H1 (cell line): ENCODE measurements around the gene ABL1. TPM values are rescaled to one million over a fixed set of nuclear protein-coding genes. Genes with fewer than 3 reads are reported as not detected.
"Not testable (repeated sequence)": the region's sequence is repeated elsewhere in the genome, so short reads cannot be mapped to it uniquely, and the experiment has no call there.

Source experiments
- CTCF ChIA-PET: fragments of 300-600 bp; sonication (Branson Sonifier 250); formaldehyde crosslinking; loops from one replicate; lab custom pipeline; 2021; ENCODE audit not compliant: partially characterized antibody; lab: Charles Lee
- POLR2A ChIA-PET: fragments of 300-600 bp; sonication (Branson Sonifier 250); formaldehyde crosslinking; loops from one replicate; lab custom pipeline; 2021; ENCODE audit warnings: inconsistent platforms; ENCODE audit not compliant: partially characterized antibody; lab: Charles Lee
- DNase-seq, 2 experiments: peaks; one replicate each; pipeline versions ENCODE4 v3.0.0 to v3.0.0-alpha.2; 2010 to 2022; ENCODE audit warnings: low spot score in 2 of 2, low read depth in 1 of 2, mixed read lengths in 1 of 2
- FAIRE-seq: peaks from 2 replicates; lab custom pipeline; 2011; peaks lifted over from hg19 to GRCh38; lab: Jason Lieb, UNC
- H2AFZ ChIP-seq: 2 replicates; pipeline ENCODE4 v1.8.1; 2012; ENCODE audit warnings: low read length, inconsistent platforms
- H2AK5ac ChIP-seq: 2 replicates; pipeline ENCODE4 v1.6.1; 2013; ENCODE audit warnings: low read depth, low read length
- H2BK120ac ChIP-seq: replicated peaks from 2 replicates; pipeline ENCODE3; 2013; ENCODE audit warnings: low read depth, low read length, inconsistent platforms
- H2BK12ac ChIP-seq: 2 replicates; pipeline ENCODE4 v1.6.1; 2013; ENCODE audit warnings: low read depth, low read length
- H2BK15ac ChIP-seq: 2 replicates; pipeline ENCODE4 v1.6.1; 2013; ENCODE audit warnings: low read length
- H2BK20ac ChIP-seq: 2 replicates; pipeline ENCODE4 v1.6.1; 2013; ENCODE audit warnings: low read length
- H2BK5ac ChIP-seq: 2 replicates; pipeline ENCODE4 v1.6.1; 2013; ENCODE audit warnings: low read depth, low read length
- H3K14ac ChIP-seq: 2 replicates; pipeline ENCODE4 v1.6.1; 2013; ENCODE audit warnings: inconsistent platforms; ENCODE audit not compliant: insufficient read length
- H3K18ac ChIP-seq: 2 replicates; pipeline ENCODE4 v1.6.1; 2013; ENCODE audit warnings: low read length; ENCODE audit errors: extremely low read depth
- H3K23ac ChIP-seq: 2 replicates; pipeline ENCODE4 v1.6.1; 2013; ENCODE audit warnings: inconsistent platforms; ENCODE audit not compliant: insufficient read length
- H3K23me2 ChIP-seq: 2 replicates; pipeline ENCODE4 v1.6.1; 2013; ENCODE audit warnings: low read depth, low read length
- H3K27ac ChIP-seq: 2 replicates; pipeline ENCODE4 v1.6.1; 2011; ENCODE audit warnings: low read depth, low read length, inconsistent platforms
- H3K27me3 ChIP-seq, 4 experiments: replicated peaks in 1 of 4; 1 replicate in 1 of 4; 2 replicates in 3 of 4; pipeline versions ENCODE4 v1.6.1 to v1.8.1; 2011 to 2013; ENCODE audit warnings: low read length in 3 of 4, mild to moderate bottlenecking in 3 of 4, inconsistent platforms in 2 of 4, mixed read lengths in 2 of 4, moderate library complexity in 1 of 4; ENCODE audit not compliant: control insufficient read depth in 3 of 4, insufficient read depth in 3 of 4; ENCODE audit errors: extremely low read depth in 1 of 4
- H3K36me3 ChIP-seq, 4 experiments: 2 replicates each; pipeline versions ENCODE4 v1.6.1 to v1.8.1; 2011 to 2013; ENCODE audit warnings: mild to moderate bottlenecking in 4 of 4, low read length in 3 of 4, moderate library complexity in 2 of 4, control low read depth in 1 of 4, inconsistent platforms in 1 of 4; ENCODE audit not compliant: insufficient read depth in 4 of 4, control insufficient read depth in 2 of 4
- H3K4ac ChIP-seq: replicated peaks from 2 replicates; pipeline ENCODE3; 2013; ENCODE audit warnings: low read length, low read depth, mixed read lengths, inconsistent platforms; ENCODE audit not compliant: insufficient read length
- H3K4me1 ChIP-seq, 4 experiments: replicated peaks in 1 of 4; 1 replicate in 1 of 4; 2 replicates in 3 of 4; pipeline versions ENCODE4 v1.6.1 to v1.8.1; 2011 to 2013; ENCODE audit warnings: low read length in 3 of 4, inconsistent platforms in 2 of 4, mixed read lengths in 1 of 4; ENCODE audit not compliant: insufficient read depth in 4 of 4, control insufficient read depth in 3 of 4
- H3K4me2 ChIP-seq, 2 experiments: 2 replicates each; pipeline versions ENCODE4 v1.6.1 to v1.8.1; 2011 to 2013; ENCODE audit warnings: low read depth in 2 of 2, low read length in 2 of 2, control low read depth in 1 of 2, inconsistent platforms in 1 of 2, mild to moderate bottlenecking in 1 of 2; ENCODE audit not compliant: insufficient read depth in 1 of 2
- H3K4me3 ChIP-seq, 4 experiments: fragments of 200-600, 300-600 bp in 1 of 4; sonication (generic), shearing (Covaris generic), sonication (Bioruptor Twin) in 1 of 4; 2 replicates each; pipeline versions ENCODE4 v1.5.1 to v1.8.1; 2011 to 2016; ENCODE audit warnings: low read length in 4 of 4, low read depth in 3 of 4, control low read depth in 2 of 4, inconsistent platforms in 2 of 4, mild to moderate bottlenecking in 2 of 4, mixed read lengths in 1 of 4, moderate library complexity in 1 of 4; ENCODE audit not compliant: insufficient read depth in 2 of 4; ENCODE audit errors: extremely low read depth in 1 of 4
- H3K56ac ChIP-seq: replicated peaks from 2 replicates; pipeline ENCODE3; 2013; ENCODE audit warnings: low read depth, mild to moderate bottlenecking, mixed read lengths, low read length, inconsistent platforms; ENCODE audit not compliant: insufficient read length
- H3K79me1 ChIP-seq: 2 replicates; pipeline ENCODE4 v1.6.1; 2013; ENCODE audit warnings: low read depth, low read length, control low read depth
- H3K79me2 ChIP-seq, 2 experiments: 2 replicates each; pipeline versions ENCODE4 v1.6.1 to v1.8.1; 2012 to 2013; ENCODE audit warnings: low read length in 2 of 2, mild to moderate bottlenecking in 2 of 2, inconsistent platforms in 1 of 2; ENCODE audit not compliant: insufficient read depth in 2 of 2, control insufficient read depth in 1 of 2
- H3K9ac ChIP-seq, 4 experiments: replicated peaks in 1 of 4; 1 replicate in 1 of 4; 2 replicates in 3 of 4; pipeline versions ENCODE4 v1.6.1 to v1.8.1; 2011 to 2013; ENCODE audit warnings: low read depth in 3 of 4, low read length in 3 of 4, control low read depth in 2 of 4, mild to moderate bottlenecking in 2 of 4, moderate library complexity in 2 of 4, inconsistent platforms in 1 of 4; ENCODE audit errors: extremely low read depth in 1 of 4
- H3K9me3 ChIP-seq, 2 experiments: 2 replicates each; pipeline versions ENCODE4 v1.6.1 to v1.8.1; 2012 to 2013; ENCODE audit warnings: mild to moderate bottlenecking in 2 of 2, moderate library complexity in 2 of 2, control low read depth in 1 of 2, inconsistent platforms in 1 of 2, low read depth in 1 of 2, low read length in 1 of 2, mixed read lengths in 1 of 2; ENCODE audit not compliant: insufficient read depth in 2 of 2
- H4K20me1 ChIP-seq, 2 experiments: replicated peaks in 1 of 2; 2 replicates each; pipeline versions ENCODE3 to v1.8.1; 2011 to 2013; ENCODE audit warnings: inconsistent platforms in 2 of 2, low read length in 2 of 2, mild to moderate bottlenecking in 1 of 2; ENCODE audit not compliant: insufficient read depth in 2 of 2, control insufficient read depth in 1 of 2
- H4K5ac ChIP-seq: 2 replicates; pipeline ENCODE4 v1.6.1; 2013; ENCODE audit warnings: low read length, low read depth, mixed read lengths, inconsistent platforms; ENCODE audit not compliant: insufficient read length
- H4K8ac ChIP-seq: 2 replicates; pipeline ENCODE4 v1.8.0; 2013; ENCODE audit warnings: mild to moderate bottlenecking, moderate library complexity, low read length, inconsistent platforms; ENCODE audit not compliant: insufficient read depth; ENCODE audit errors: extremely low read depth
- H4K91ac ChIP-seq: replicated peaks from 2 replicates; pipeline ENCODE3; 2013; ENCODE audit warnings: low read length, mixed read lengths, inconsistent platforms; ENCODE audit not compliant: insufficient read length
- EZH2 ChIP-seq: fragments of 200-600 bp; sonication (generic); IDR thresholded peaks from 2 replicates; pipeline ENCODE4 v1.7.1; 2012; ENCODE audit warnings: low read depth, mild to moderate bottlenecking, moderate library complexity, low read length, inconsistent platforms; ENCODE audit not compliant: severe bottlenecking
- POLR2A ChIP-seq, 2 experiments: IDR thresholded peaks; 1 replicate in 1 of 2; 2 replicates in 1 of 2; pipeline ENCODE4 v1.6.1; 2011; ENCODE audit warnings: low read depth in 2 of 2, low read length in 2 of 2, mild to moderate bottlenecking in 2 of 2; ENCODE audit errors: control extremely low read depth in 1 of 2
- SRF ChIP-seq: IDR thresholded peaks from 2 replicates; pipeline ENCODE4 v1.6.1; 2011; ENCODE audit warnings: mild to moderate bottlenecking, low read depth, low read length, moderate library complexity
- TAF7 ChIP-seq: optimal IDR thresholded peaks from 2 replicates; pipeline ENCODE3; 2011; ENCODE audit warnings: low read depth, mild to moderate bottlenecking, inconsistent platforms, low read length, moderate library complexity, borderline replicate concordance
- whole genome bisulfite sequencing, 2 experiments: shearing (Covaris generic) in 1 of 2; methylation state at CpG; one replicate each; pipeline versions ENCODE4 v1.1.6 to v1.1.7; 2013 to 2015; ENCODE audit warnings: low lambda C conversion rate in 2 of 2, mixed read lengths in 2 of 2, inconsistent platforms in 1 of 2, low coverage in 1 of 2, missing lambda C conversion rate in 1 of 2; ENCODE audit not compliant: insufficient replicate concordance in 2 of 2, insufficient coverage in 1 of 2, insufficient read length in 1 of 2; ENCODE audit errors: extremely low coverage in 1 of 2, missing lambda C conversion rate in 1 of 2; 5-methylcytosine and 5-hydroxymethylcytosine counted together
- polyA plus RNA-seq, 7 experiments: library from polyadenylated mRNA; depleted of rRNA in 3 of 7; stranded (reverse) in 5 of 7; unstranded in 2 of 7; fragments of >200 nt in 5 of 7; fragments of 200-250 nt in 2 of 7; gene quantifications; 1 replicate in 5 of 7; 2 replicates in 1 of 7; 4 replicates in 1 of 7; pipeline versions ENCODE4 v1.2.1 to v1.2.3, GENCODE V29; 2011 to 2013; ENCODE audit warnings: missing spikeins in 2 of 7, mixed read lengths in 2 of 7
- total RNA-seq: library from RNA; stranded (reverse); fragmentation: NEBNext Ultra II Directional; extraction: Animal tissue kit (Norgen Biotek cat#: 25700); gene quantifications from 2 replicates; pipeline ENCODE4 v1.2.1, GENCODE V29; 2021

Gene ABL1
- total and polyA plus RNA-seq, 2 of the 8 experiments (the other 6 are each of a cell fraction or from before 2014, with no cell fraction given), result 35.3 to 104 TPM

- TF ChIP-seq TAF7 (no peak), POLR2A (IDR thresholded peaks at IDR 0.05; ENCODE audit: control extremely low read depth in 1 of 2, low read depth in 2 of 2, low read length in 2 of 2) (no peak), EZH2 (no peak), SRF (no peak)
- TF ChIP-seq, all 59 proteins: peak for 7
Measured at GRCh38 chr9:130847306-130848217, 12.5 kb downstream of the ABL1 start (continued).

- H4K20me1 ChIP-seq, H4K5ac ChIP-seq, H2BK5ac ChIP-seq, H3K27ac ChIP-seq, FAIRE-seq, H2BK12ac ChIP-seq, H4K8ac ChIP-seq, H2BK120ac ChIP-seq, H3K14ac ChIP-seq, H3K56ac ChIP-seq, H3K23ac ChIP-seq, H2AFZ ChIP-seq, H2BK15ac ChIP-seq, H3K4ac ChIP-seq, H3K23me2 ChIP-seq, H3K4me2 ChIP-seq, H3K36me3 ChIP-seq, H4K91ac ChIP-seq, H3K4me3 ChIP-seq, H3K9me3 ChIP-seq, H3K9ac ChIP-seq, H3K18ac ChIP-seq, H3K27me3 ChIP-seq, DNase-seq, H2BK20ac ChIP-seq, H2AK5ac ChIP-seq: not testable (repeated sequence)
- H3K79me2 ChIP-seq, result peaks cover 16 to 87% of the 10 kb centered on the region in 2 experiments
- POLR2A ChIA-PET, result interaction anchor here (0.6 kb wide), 1 partner anchor 108 kb away, joined by 3 read pairs; no protein-coding TSS in a partner anchor
- H3K4me1 ChIP-seq, result peaks cover 4 to 20% (median 12%) of the 10 kb centered on the region in 4 experiments
- 98% methylated on average over 8 of the region's 8 CpGs; no CpG with 5 or more reads in 1 of the 2 experiments for WGBS, 2 experiments
- peaks cover 11% of the 10 kb centered on the region for H3K79me1 ChIP-seq
- CTCF ChIA-PET, result interaction anchor here (0.6 to 1.3 kb wide), 6 partner anchors 8 to 139 kb away, joined by 3 to 4 read pairs (median 4); no protein-coding TSS in a partner anchor
Measured at GRCh38 chr9:130848514-130848913, 13.5 kb downstream of the ABL1 start.
